GM12892 (cell line): Measurements from ENCODE around the gene RPL4.
A peak's percentile ranks its signal among the peaks of the same experiment; 100 is the strongest.
"Not testable (repeated sequence)": the region's sequence is repeated elsewhere in the genome, so short reads cannot be mapped to it uniquely, and the experiment has no call there.

ENCODE experiments used
- DNase-seq: peaks from one replicate; pipeline ENCODE4 v3.0.0; 2011; ENCODE audit not compliant: insufficient read length
- FAIRE-seq: peaks from 2 replicates; lab custom pipeline; 2011; peaks lifted over from hg19 to GRCh38; lab: Jason Lieb, UNC
- POLR2A ChIP-seq: IDR thresholded peaks from 2 replicates; pipeline ENCODE4 v1.6.1; 2011; ENCODE audit warnings: low read depth, low read length, control low read depth
- POLR2AphosphoS5 ChIP-seq: IDR thresholded peaks from 2 replicates; pipeline ENCODE4 v1.6.1; 2011; ENCODE audit warnings: low read depth, low read length, control low read depth
- TAF1 ChIP-seq: IDR thresholded peaks from 2 replicates; pipeline ENCODE4 v1.6.1; 2011; ENCODE audit warnings: low read depth, mild to moderate bottlenecking, control low read depth, low read length, borderline replicate concordance

RPL4 gene

GRCh38 chr15:66503780-66504562 lies 684 bp downstream of the RPL4 start:
- FAIRE-seq (no peak), DNase-seq (no peak)
- TF ChIP-seq POLR2A (no peak; the same call in 1 of the 2 replicates), TAF1 (no peak), POLR2AphosphoS5 (no peak)

DNA sequence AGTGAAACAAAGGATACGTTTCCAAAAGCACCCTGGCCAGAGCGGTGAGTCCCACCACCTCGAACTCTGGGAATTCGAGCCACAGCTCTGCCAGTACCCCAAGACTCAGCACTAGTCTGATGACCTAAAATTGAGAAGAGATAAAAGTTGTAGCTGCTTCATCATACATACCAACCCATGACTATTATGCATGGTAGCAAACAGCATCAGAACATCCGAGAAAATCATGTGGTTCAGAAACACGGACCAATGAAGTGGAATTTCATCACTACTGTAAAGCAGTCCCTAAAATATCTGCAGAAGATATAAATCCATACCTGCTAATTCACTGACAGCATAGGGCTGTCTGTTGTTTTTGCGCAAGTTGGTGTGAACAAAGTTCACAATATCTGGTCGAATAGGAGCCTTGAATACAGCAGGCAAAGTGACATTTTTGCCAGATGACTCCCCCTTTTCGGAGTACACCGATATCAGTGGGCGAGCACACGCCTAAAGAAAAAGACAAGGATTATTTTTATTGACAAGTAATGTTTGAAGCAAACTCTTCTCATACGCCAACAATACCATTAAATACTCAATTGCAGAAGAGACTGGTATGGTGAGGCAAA lies 1.5 kb downstream of the RPL4 start:
- FAIRE-seq, result peak; percentile 64
- DNase-seq, result not testable (repeated sequence)

GRCh38 chr15:66502491-66502890 lies 2.2 kb downstream of the RPL4 start:
- no peak for FAIRE-seq
- no peak for TF ChIP-seq POLR2AphosphoS5
- TF ChIP-seq TAF1, result no peak
- TF ChIP-seq POLR2A, result no peak
- no peak for DNase-seq

GRCh38 chr15:66500346-66500745 lies 4.3 kb downstream of the RPL4 start:
- TF ChIP-seq POLR2AphosphoS5, result peak; percentile 40; the same call in 1 of the 2 replicates
- FAIRE-seq, DNase-seq: not testable (repeated sequence)

DNA sequence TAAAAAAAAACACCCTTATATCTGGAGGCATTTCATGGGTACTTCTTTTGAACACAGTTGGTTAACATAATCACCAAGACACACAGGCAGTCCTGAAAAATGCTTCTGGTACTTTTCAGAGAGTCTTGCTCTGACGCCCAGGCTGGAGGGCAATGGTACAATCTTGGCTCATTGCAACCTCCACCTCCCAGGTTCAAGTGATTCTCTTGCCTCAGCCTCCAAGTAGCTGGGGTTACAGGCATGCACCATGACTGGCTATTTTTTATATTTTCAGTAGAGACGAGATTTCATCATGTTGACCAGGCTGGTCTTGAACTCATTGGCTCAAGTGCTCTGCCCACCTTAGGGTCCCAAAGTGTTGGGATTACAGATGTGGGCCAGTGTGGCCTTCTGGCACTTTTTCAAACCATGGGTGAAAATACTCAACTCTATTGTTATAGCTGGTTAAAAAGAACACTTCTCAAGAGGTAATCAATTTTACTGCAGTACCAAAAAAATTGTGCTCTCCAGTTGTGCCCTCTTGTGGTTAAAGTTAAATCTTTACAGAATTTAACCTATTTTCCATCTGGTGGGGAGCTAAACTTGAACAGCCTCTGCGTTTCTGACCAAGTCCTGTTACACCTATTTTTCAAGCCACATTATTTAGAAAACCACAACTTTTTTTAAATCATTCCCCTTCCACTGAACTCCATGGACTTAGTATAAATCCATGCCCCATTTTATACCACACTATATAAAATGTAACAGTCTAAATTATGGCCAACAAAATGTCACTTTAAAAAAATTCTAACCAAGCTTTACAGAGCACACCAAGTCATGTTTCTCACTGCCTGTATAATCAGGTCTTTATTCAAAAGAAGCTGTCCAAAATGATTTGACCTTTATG lies 5.9 kb downstream of the RPL4 start:
- FAIRE-seq (no peak), DNase-seq (no peak)
- TF ChIP-seq POLR2AphosphoS5 (no peak; the same call in 1 of the 2 replicates), TAF1 (no peak), POLR2A (no peak)

DNA sequence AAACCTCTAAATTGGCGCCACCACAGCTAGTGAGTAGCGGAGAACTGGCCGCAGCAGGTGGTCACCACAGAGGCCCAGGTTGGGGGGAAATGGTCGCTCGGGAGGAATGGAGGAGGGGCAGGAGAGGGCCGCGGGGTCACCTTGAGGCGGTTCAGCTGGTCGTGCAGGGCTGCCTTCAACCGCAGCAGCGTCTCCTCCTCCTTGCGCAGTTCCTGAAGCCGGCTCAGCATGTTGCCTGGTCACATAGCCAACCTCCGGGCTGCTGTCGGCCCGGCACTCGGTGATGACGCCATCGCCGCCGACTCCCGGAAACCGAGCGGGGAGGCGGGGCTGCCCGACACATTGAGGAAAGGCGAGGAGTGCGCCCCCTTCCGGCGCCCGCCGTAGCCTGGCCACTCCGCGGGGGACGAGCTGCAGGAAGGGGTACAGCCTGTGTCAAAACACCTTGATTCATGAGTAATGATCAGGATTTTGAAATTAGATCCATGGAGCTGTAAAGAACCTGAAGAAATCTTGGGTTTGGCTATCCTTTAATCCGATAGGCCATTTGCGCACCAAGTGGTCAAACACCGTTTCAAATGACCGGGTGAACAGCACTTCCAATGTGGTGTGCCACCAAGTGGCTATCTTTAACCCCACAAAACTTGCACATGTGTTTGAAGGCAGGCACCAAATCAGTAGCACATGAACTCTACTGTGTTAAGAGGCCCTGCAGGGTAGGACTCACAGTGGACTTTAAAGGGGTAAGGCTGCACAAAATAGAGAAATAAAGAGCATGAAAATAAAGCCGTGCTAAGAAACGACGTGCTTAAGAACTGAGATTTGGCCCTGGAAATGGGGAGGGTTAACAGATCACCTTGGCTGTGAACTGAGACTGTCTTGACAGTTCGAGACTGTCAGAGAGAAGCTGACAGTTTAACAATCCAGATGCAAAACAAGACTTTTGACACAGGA lies 6.9 kb downstream of the RPL4 start, which contains the start of gene SNAPC5:
SNAPC5 (minus strand) TSS at position 261 of the 954 bp plus-strand sequence; CDS start at position 230, 31 bp downstream.
- FAIRE-seq (peak; percentile 82), DNase-seq (peak; percentile 82)
- TF ChIP-seq TAF1 (no peak), POLR2AphosphoS5 (peak; percentile 92), POLR2A (peak; percentile 83)

DNA sequence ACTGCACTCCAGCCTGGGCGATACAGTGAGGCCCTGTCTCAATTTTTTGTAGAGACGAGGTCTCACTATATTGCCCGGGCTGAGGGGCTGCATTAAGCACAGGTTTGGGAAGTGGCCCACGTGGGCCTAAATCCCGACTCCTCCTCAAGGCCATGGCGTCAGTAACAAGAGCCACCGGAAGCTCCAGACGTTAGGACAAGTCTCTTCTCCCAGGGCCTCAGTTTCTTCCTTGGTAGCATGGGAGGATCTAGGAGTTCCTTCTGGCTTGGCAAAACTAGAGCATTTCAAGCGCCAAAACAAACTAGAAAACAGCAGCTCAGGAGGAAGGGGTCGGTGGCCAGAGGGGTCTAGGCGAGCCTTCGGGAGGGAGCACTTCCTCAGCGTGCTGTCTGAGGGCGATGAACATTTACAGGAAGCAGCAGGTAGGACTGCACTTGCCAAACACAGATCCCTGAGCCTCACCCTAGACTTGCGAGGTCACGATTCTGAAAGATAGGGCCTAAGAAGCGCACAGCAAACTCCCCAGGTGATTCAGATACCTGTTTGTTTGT lies 7.6 kb downstream of the RPL4 start:
- no peak for DNase-seq
- TF ChIP-seq TAF1 (no peak), POLR2AphosphoS5 (no peak), POLR2A (no peak)
- FAIRE-seq, result no peak

DNA sequence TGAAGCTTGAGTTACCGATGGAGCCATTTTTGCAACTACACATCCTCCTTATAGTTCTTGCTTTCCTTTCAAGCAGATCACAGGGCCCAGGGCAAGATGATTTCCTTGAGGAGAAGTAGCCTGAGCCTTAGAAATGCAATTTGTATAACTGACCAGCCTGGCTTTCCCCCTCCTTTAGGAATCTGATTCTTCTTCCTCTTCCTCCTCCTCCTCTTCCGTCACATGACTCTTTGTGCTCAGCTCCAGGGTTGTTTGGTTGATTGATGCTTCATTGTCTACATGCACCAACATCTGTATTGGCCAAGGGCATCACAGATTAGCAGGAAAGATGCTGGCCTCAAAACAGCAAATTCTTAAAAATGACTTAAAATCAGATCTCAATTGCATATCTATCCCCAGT lies 10.4 kb downstream of the RPL4 start:
- DNase-seq, result no peak
- no peak for TF ChIP-seq POLR2AphosphoS5
- TF ChIP-seq POLR2A, result peak; percentile 30; the same call in 1 of the 2 replicates
- no peak for FAIRE-seq

DNA sequence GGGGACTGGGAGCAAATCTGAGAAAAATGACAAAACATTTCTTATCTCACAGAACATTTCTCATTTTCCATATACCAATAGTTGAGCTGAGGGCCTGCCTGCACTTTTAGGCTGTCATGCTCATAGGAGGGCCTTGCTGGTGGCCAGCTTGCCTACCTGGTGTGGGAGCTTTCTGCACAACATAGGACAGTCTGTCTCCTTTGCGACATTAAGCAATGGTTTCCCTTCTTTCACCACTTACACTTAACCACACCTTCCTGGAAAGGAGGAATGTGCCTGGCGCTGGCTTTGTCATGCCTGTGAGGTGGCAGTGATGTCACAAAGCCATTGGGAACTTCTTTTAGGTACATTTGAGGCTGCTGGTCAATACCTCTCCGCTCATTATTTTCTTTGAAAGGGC lies 12.8 kb downstream of the RPL4 start:
- FAIRE-seq, result no peak
- 0 out of 2 replicates have a peak, but pooled peaks have one; percentile 35 for TF ChIP-seq POLR2A
- peak; percentile 60 for TF ChIP-seq POLR2AphosphoS5
- TF ChIP-seq TAF1, result no peak
- no peak for DNase-seq

DNA sequence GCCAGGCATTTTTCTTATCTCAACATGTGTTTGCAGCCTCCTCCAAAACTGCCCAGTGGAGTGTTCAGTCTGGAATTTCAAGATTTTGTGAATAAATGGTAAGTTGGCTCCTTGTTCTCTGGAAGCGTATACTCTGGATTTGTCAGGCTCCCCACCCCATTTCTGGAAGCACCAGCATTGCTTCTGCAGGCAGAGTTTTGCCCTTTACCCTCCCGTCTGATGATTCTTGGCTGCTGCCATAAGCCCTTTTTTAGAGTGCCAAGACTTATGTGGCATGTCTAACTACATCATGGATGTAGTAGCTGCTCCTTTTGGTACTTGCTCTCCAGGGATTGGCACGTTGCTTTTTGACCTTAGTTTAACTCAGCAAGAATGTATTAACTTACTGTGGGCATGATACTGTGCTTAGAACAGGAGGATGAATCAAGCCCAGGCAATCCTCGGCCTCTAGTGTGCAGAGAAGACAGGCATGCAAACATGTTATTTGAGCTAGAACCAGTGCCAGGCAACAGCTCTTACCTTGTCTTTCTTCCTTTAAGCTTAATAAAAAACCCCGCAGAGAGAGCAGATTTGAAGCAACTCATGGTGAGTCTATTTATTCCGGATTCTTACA lies 15.4 kb downstream of the RPL4 start:
- no peak for FAIRE-seq
- no peak for TF ChIP-seq POLR2A
- no peak for TF ChIP-seq TAF1
- TF ChIP-seq POLR2AphosphoS5, result no peak

More for the DNA sequence above, 15.4 kb downstream of the RPL4 start:
- DNase-seq, result no peak
